Upper lobe of left lung (tissue), 4 donors: Measurements from ENCODE around the gene UBE2N.

Experiments used
- EP300 ChIP-seq, 4 donors: sonication (generic); formaldehyde crosslinking; IDR thresholded peaks; one replicate each; pipeline ENCODE4 v1.5.1; 2017; ENCODE audit warnings: antibody characterized with exemption in 4 of 4, control low read depth in 2 of 4
- POLR2A ChIP-seq, 4 donors: fragments of 450-650 bp; IDR thresholded peaks; one replicate each; pipeline ENCODE4 v1.5.1; 2016 to 2017; ENCODE audit warnings: antibody characterized with exemption in 4 of 4, mild to moderate bottlenecking in 2 of 4
- POLR2AphosphoS5 ChIP-seq, 2 donors: sonication (generic); formaldehyde crosslinking; IDR thresholded peaks; one replicate each; pipeline ENCODE4 v1.5.1; 2017; ENCODE audit warnings: antibody characterized with exemption in 2 of 2
- TF ChIP-seq, protein P1 (sequence below), 6 experiments: fragments of 450-650 bp in 4 of 6; fragments of 200-600 bp in 2 of 6; sonication (generic) in 2 of 6; IDR thresholded peaks; one replicate each; pipeline ENCODE4 v1.5.1; 2016 to 2019; ENCODE audit warnings: antibody characterized with exemption in 6 of 6

DNA sequence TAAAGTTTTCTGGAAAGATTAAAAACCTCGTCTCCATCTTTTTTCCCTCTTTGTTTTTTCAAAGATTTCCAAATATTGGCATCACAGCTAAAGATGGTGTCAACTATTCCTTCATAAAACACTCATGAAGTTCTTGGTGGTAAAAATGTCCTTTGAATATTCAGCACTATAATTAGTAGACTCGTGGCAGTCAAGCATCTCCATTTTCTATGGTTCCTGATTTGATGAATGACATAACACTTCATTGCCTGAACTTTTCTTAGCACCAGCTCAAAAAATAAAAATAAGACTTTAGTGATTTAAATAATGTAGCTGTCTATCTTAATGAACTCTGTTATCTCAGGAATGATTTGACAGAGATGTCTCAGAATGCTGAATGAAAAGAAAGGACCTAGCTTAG, 19.7 kb downstream of the UBE2N start:
- TF ChIP-seq POLR2A (IDR thresholded peaks at IDR 0.05) (no peak), POLR2AphosphoS5 (IDR thresholded peaks at IDR 0.05) (no peak), EP300 (IDR thresholded peaks at IDR 0.05) (no peak)
- TF ChIP-seq, protein P1, sequence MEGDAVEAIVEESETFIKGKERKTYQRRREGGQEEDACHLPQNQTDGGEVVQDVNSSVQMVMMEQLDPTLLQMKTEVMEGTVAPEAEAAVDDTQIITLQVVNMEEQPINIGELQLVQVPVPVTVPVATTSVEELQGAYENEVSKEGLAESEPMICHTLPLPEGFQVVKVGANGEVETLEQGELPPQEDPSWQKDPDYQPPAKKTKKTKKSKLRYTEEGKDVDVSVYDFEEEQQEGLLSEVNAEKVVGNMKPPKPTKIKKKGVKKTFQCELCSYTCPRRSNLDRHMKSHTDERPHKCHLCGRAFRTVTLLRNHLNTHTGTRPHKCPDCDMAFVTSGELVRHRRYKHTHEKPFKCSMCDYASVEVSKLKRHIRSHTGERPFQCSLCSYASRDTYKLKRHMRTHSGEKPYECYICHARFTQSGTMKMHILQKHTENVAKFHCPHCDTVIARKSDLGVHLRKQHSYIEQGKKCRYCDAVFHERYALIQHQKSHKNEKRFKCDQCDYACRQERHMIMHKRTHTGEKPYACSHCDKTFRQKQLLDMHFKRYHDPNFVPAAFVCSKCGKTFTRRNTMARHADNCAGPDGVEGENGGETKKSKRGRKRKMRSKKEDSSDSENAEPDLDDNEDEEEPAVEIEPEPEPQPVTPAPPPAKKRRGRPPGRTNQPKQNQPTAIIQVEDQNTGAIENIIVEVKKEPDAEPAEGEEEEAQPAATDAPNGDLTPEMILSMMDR (IDR thresholded peaks at IDR 0.05) = no peak
